Panc1 (cell line): ENCODE data around the gene LPP. TPM values are rescaled to one million over a fixed set of nuclear protein-coding genes. Genes with fewer than 3 reads are reported as not detected.

Experiments
- ATAC-seq: fragments of 200-7000 bp; cut with Tn5 transposase; 2 replicates; pipeline ENCODE4 v1.9.1; 2020; ENCODE audit warnings: mild to moderate bottlenecking, moderate library complexity
- BruUV-seq: library from RNA; stranded (reverse); fragments of 400-500 nt; replicated peaks from 2 replicates; lab custom pipeline; 2021; lab: Mats Ljungman, UMichigan
- CTCF ChIA-PET: fragments of 300-600 bp; sonication (Branson Sonifier 250); formaldehyde crosslinking; loops from one replicate; lab custom pipeline; 2022; ENCODE audit warnings: antibody characterized with exemption; lab: Charles Lee
- POLR2A ChIA-PET: fragments of 300-600 bp; sonication (Branson Sonifier 250); formaldehyde crosslinking; loops from one replicate; lab custom pipeline; 2022; ENCODE audit warnings: antibody characterized with exemption; lab: Charles Lee
- DNase-seq: peaks from one replicate; pipeline ENCODE4 v3.0.0-alpha.2; 2010; ENCODE audit warnings: low read depth, low spot score
- H3K27ac ChIP-seq: 2 replicates; pipeline ENCODE4 v1.5.1; 2011; ENCODE audit warnings: mild to moderate bottlenecking, low read length, inconsistent platforms
- H3K27me3 ChIP-seq: fragments of 200-500 bp; sonication (Bioruptor generic); 2 replicates; pipeline ENCODE4 v1.6.0; 2014; ENCODE audit warnings: low read length, inconsistent platforms; ENCODE audit not compliant: control insufficient read depth, insufficient read depth
- H3K36me3 ChIP-seq: fragments of 200-500 bp; sonication (Bioruptor generic); 2 replicates; pipeline ENCODE4 v1.5.1; 2014; ENCODE audit warnings: inconsistent platforms, mild to moderate bottlenecking, low read length, moderate library complexity; ENCODE audit not compliant: control insufficient read depth, insufficient read depth
- H3K4me1 ChIP-seq: 2 replicates; pipeline ENCODE4 v1.5.1; 2011; ENCODE audit warnings: inconsistent platforms, mild to moderate bottlenecking, low read length, moderate library complexity; ENCODE audit not compliant: control insufficient read depth, insufficient read depth
- H3K4me3 ChIP-seq, 2 experiments: 2 replicates each; pipeline ENCODE4 v1.5.1; 2011 to 2012; ENCODE audit warnings: low read depth in 2 of 2, low read length in 2 of 2, mild to moderate bottlenecking in 2 of 2, inconsistent platforms in 1 of 2, moderate library complexity in 1 of 2
- H3K9me3 ChIP-seq: fragments of 200-500 bp; sonication (Bioruptor generic); 2 replicates; pipeline ENCODE4 v1.5.1; 2014; ENCODE audit warnings: low read depth, mild to moderate bottlenecking, inconsistent platforms, low read length, moderate library complexity; ENCODE audit not compliant: control insufficient read depth, insufficient read depth
- POLR2AphosphoS5 ChIP-seq: IDR thresholded peaks from 2 replicates; pipeline ENCODE4 v1.6.1; 2012; ENCODE audit warnings: mild to moderate bottlenecking, low read depth, low read length, moderate library complexity
- SIN3A ChIP-seq: IDR thresholded peaks from 2 replicates; pipeline ENCODE4 v1.6.1; 2012; ENCODE audit warnings: low read depth, mild to moderate bottlenecking, low read length, moderate library complexity, borderline replicate concordance; ENCODE audit not compliant: insufficient read depth
- TCF7L2 ChIP-seq: IDR thresholded peaks from 2 replicates; pipeline ENCODE4 v1.6.1; 2011; ENCODE audit warnings: mild to moderate bottlenecking, low read depth, low read length, inconsistent platforms
- in situ Hi-C: cut with HindIII; loops from 2 replicates; pipeline ENCODE4 v1.10.0; 2016; ENCODE audit warnings: low sequenced_read_pairs, low pct_unique_long_range_greater_than_20kb
- intact Hi-C: fragments of 100-400 bp; cut with micrococcal nuclease; formaldehyde crosslinking; loops from one replicate; pipeline ENCODE4 v1.10.0; 2022; ENCODE audit not compliant: unreplicated experiment
- total RNA-seq: library from RNA; stranded (reverse); gene quantifications from one replicate; pipeline ENCODE4 v1.2.1, GENCODE V29; 2021; ENCODE audit not compliant: unreplicated experiment
- TF ChIP-seq, protein P1 (sequence below), 2 experiments: IDR thresholded peaks; 2 replicates each; pipeline ENCODE4 v1.6.1; 2011 to 2012; ENCODE audit warnings: low read depth in 2 of 2, control low read depth in 1 of 2, low read length in 1 of 2, mild to moderate bottlenecking in 1 of 2, moderate library complexity in 1 of 2; ENCODE audit not compliant: insufficient read depth in 1 of 2
- TF ChIP-seq, protein P2 (sequence below): fragments of 450-650 bp; IDR thresholded peaks from 2 replicates; pipeline ENCODE4 v1.5.1; 2017; ENCODE audit warnings: mild to moderate bottlenecking

LPP gene
- total RNA-seq, 1 experiment from 2014 or later, result 90.0 TPM

DNA sequence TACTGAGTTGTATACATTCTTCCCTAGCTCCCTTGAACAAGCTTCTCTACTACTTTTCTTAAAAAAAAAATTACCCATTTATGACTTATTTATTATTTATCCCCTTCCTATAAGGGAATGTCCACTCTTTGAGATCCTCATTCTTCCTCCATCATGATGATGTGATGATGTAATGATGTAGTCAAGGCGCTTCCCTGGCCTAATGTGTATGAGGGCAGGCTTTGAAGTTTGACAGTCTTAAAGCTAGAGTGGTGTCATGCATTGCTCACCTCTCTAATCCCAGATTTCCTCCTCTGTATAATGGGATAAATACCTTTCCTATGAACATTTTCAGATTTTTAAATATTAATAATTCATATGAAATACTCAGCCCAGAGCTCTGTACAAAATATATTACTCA lies 531.8 kb downstream of the LPP start:
- POLR2A ChIA-PET, result no interaction called here
- ATAC-seq (no peak), DNase-seq (no peak)
- H3K9me3 ChIP-seq, result no peaks in the 10 kb centered on the region
- H3K4me1 ChIP-seq, result no peaks in the 10 kb centered on the region
- no peak overlapping the region for H3K27ac ChIP-seq
- intact Hi-C loops, result no loop called here
- in situ Hi-C loops, result no loop called here
- H3K36me3 ChIP-seq, result no peaks in the 10 kb centered on the region
- no peaks in the 10 kb centered on the region for H3K27me3 ChIP-seq
- no peak overlapping the region for H3K4me3 ChIP-seq
- CTCF ChIA-PET, result no interaction called here
- no TSS peak for BruUV-seq
- no peak for TF ChIP-seq POLR2AphosphoS5
- TF ChIP-seq, protein P1, sequence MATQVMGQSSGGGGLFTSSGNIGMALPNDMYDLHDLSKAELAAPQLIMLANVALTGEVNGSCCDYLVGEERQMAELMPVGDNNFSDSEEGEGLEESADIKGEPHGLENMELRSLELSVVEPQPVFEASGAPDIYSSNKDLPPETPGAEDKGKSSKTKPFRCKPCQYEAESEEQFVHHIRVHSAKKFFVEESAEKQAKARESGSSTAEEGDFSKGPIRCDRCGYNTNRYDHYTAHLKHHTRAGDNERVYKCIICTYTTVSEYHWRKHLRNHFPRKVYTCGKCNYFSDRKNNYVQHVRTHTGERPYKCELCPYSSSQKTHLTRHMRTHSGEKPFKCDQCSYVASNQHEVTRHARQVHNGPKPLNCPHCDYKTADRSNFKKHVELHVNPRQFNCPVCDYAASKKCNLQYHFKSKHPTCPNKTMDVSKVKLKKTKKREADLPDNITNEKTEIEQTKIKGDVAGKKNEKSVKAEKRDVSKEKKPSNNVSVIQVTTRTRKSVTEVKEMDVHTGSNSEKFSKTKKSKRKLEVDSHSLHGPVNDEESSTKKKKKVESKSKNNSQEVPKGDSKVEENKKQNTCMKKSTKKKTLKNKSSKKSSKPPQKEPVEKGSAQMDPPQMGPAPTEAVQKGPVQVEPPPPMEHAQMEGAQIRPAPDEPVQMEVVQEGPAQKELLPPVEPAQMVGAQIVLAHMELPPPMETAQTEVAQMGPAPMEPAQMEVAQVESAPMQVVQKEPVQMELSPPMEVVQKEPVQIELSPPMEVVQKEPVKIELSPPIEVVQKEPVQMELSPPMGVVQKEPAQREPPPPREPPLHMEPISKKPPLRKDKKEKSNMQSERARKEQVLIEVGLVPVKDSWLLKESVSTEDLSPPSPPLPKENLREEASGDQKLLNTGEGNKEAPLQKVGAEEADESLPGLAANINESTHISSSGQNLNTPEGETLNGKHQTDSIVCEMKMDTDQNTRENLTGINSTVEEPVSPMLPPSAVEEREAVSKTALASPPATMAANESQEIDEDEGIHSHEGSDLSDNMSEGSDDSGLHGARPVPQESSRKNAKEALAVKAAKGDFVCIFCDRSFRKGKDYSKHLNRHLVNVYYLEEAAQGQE (IDR thresholded peaks at IDR 0.05; ENCODE audit: insufficient read depth in 1 of 2, low read depth in 2 of 2, low read length in 1 of 2), result no peak
- TF ChIP-seq SIN3A, result no peak
- no peak for TF ChIP-seq TCF7L2
- TF ChIP-seq, protein P2, sequence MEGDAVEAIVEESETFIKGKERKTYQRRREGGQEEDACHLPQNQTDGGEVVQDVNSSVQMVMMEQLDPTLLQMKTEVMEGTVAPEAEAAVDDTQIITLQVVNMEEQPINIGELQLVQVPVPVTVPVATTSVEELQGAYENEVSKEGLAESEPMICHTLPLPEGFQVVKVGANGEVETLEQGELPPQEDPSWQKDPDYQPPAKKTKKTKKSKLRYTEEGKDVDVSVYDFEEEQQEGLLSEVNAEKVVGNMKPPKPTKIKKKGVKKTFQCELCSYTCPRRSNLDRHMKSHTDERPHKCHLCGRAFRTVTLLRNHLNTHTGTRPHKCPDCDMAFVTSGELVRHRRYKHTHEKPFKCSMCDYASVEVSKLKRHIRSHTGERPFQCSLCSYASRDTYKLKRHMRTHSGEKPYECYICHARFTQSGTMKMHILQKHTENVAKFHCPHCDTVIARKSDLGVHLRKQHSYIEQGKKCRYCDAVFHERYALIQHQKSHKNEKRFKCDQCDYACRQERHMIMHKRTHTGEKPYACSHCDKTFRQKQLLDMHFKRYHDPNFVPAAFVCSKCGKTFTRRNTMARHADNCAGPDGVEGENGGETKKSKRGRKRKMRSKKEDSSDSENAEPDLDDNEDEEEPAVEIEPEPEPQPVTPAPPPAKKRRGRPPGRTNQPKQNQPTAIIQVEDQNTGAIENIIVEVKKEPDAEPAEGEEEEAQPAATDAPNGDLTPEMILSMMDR, result no peak

DNA sequence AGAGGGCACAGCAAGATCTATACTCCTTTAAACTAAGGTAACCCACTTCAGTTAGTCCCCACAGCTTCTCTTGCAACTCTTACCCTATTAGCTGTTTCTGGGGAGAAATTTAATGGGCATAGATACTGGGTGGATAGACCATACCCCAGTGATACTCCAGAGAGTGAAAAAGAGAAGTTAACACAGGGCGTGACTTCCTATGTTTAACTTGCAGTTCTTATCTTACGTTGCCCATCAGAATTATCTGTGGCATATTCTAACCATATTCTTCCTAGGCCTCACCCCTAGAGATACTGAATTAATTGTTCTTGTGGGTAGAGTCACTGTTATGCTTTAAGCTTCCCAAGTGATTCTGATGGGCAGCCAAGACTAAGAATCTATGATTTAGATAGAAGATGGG lies 532.4 kb downstream of the LPP start:
- Histone ChIP-seq H3K36me3 (no peaks in the 10 kb centered on the region), H3K27me3 (no peaks in the 10 kb centered on the region), H3K4me1 (no peaks in the 10 kb centered on the region), H3K4me3 (no peak overlapping the region), H3K27ac (no peak overlapping the region), H3K9me3 (no peaks in the 10 kb centered on the region)
- DNase-seq (no peak), ATAC-seq (no peak)
- no peak for TF ChIP-seq TCF7L2
- no peak for TF ChIP-seq SIN3A
- TF ChIP-seq, protein P2, result no peak
- TF ChIP-seq, protein P1 (IDR thresholded peaks at IDR 0.05; ENCODE audit: insufficient read depth in 1 of 2, low read depth in 2 of 2, low read length in 1 of 2), result no peak
- TF ChIP-seq POLR2AphosphoS5, result no peak
- BruUV-seq, result no TSS peak
- intact Hi-C loops (no loop called here), in situ Hi-C loops (no loop called here)
- ChIA-PET POLR2A (no interaction called here), CTCF (no interaction called here)
